Spleen (tissue), 11 donors: ENCODE results near the gene MIR17HG. TPM values are rescaled to one million over a fixed set of nuclear protein-coding genes. Genes with fewer than 3 reads are reported as not detected.

Experiments used
- DNase-seq: peaks from one replicate; pipeline ENCODE4 v3.0.0-alpha.2; 2020
- H3K27ac ChIP-seq, 8 donors: fragments of 200-600 bp; sonication (generic) in 7 of 8; 1 replicate in 4 of 8; 2 replicates in 4 of 8; pipeline versions ENCODE4 v1.5.0 to v1.8.0; 2016 to 2021; ENCODE audit warnings: inconsistent platforms in 4 of 8, mild to moderate bottlenecking in 4 of 8, moderate library complexity in 1 of 8
- H3K27me3 ChIP-seq, 7 donors: fragments of 200-600 bp; sonication (generic) in 6 of 7; replicated peaks in 1 of 7; 1 replicate in 4 of 7; 2 replicates in 3 of 7; pipeline versions ENCODE4 v1.5.0 to v1.8.0; 2016 to 2021; ENCODE audit warnings: inconsistent platforms in 3 of 7, mild to moderate bottlenecking in 1 of 7
- H3K36me3 ChIP-seq, 6 donors: fragments of 200-600 bp; sonication (generic) in 5 of 6; 1 replicate in 4 of 6; 2 replicates in 2 of 6; pipeline versions ENCODE4 v1.5.0 to v1.8.0; 2016 to 2021; ENCODE audit warnings: inconsistent platforms in 2 of 6
- H3K4me1 ChIP-seq, 6 donors: fragments of 200-600 bp; sonication (generic) in 5 of 6; 1 replicate in 3 of 6; 2 replicates in 3 of 6; pipeline versions ENCODE4 v1.5.0 to v1.8.0; 2016 to 2021; ENCODE audit warnings: inconsistent platforms in 3 of 6
- H3K4me3 ChIP-seq, 8 donors: fragments of 200-600 bp; sonication (generic) in 7 of 8; 1 replicate in 4 of 8; 2 replicates in 4 of 8; pipeline versions ENCODE4 v1.5.0 to v1.8.0; 2016 to 2021; ENCODE audit warnings: inconsistent platforms in 4 of 8, mild to moderate bottlenecking in 4 of 8, moderate library complexity in 2 of 8
- H3K9me3 ChIP-seq, 8 donors: fragments of 200-600 bp; sonication (generic) in 7 of 8; 1 replicate in 4 of 8; 2 replicates in 4 of 8; pipeline versions ENCODE4 v1.5.0 to v1.8.0; 2016 to 2021; ENCODE audit warnings: inconsistent platforms in 4 of 8
- CTCF ChIP-seq, 11 experiments: fragments of 200-600 bp in 7 of 11; fragments of 450-650 bp in 4 of 11; sonication (generic) in 4 of 11; IDR thresholded peaks in 8 of 11; conservative IDR thresholded peaks in 3 of 11; 1 replicate in 7 of 11; 2 replicates in 4 of 11; pipeline versions ENCODE4 v1.4.0 to v1.8.0; 2016 to 2021; ENCODE audit warnings: antibody characterized with exemption in 11 of 11, inconsistent platforms in 4 of 11, mild to moderate bottlenecking in 1 of 11
- POLR2A ChIP-seq, 3 donors: fragments of 450-650 bp; IDR thresholded peaks; one replicate each; pipeline ENCODE4 v1.5.1; 2017; ENCODE audit warnings: antibody characterized with exemption in 3 of 3, mild to moderate bottlenecking in 1 of 3
- POLR2AphosphoS5 ChIP-seq, 3 donors: sonication (generic); formaldehyde crosslinking; IDR thresholded peaks; one replicate each; pipeline ENCODE4 v1.5.1; 2017; ENCODE audit warnings: antibody characterized with exemption in 3 of 3
- WGBS, 5 donors: extraction: QIAGEN DNeasy Blood & Tissue Kit in 3 of 5; methylation state at CpG; one replicate each; pipeline versions ENCODE4 v1.1.5 to v1.1.7; 2013 to 2018; 5-methylcytosine and 5-hydroxymethylcytosine counted together
- intact Hi-C: fragments of 100-400 bp; cut with DNase I; formaldehyde crosslinking; loops from one replicate; pipeline ENCODE4 v1.15.0; 2023; ENCODE audit warnings: low total_unique reads
- polyA plus RNA-seq, 3 donors: library from polyadenylated mRNA; stranded (reverse); fragments of 200-250 nt; gene quantifications; one replicate each; pipeline ENCODE4 v1.2.1, GENCODE V29; 2013
- total RNA-seq, 7 donors: library from RNA; depleted of rRNA in 3 of 7; stranded (reverse); fragments of >200 nt in 3 of 7; fragmentation: NEBNext Ultra II Directional in 4 of 7; extraction: Animal tissue kit (Norgen Biotek cat#: 25700) in 4 of 7; gene quantifications; one replicate each; pipeline versions ENCODE4 v1.1.0 to v1.2.1, GENCODE V29; 2016 to 2021
- donor health status: healthy with polysubstance abuse.
- donor health status: DM: no; HTN: no; CAD: no; lungs with moderate emphysema.
- donor health status: DM: no; HTN: no; CAD: no.
- donor health status: Bipolar disorder and iron deficiency.
- donor health status: healthy.
- donor health status: DM: no; HTN: no; CAD: no.
- donor health status: DM: yes; HTN: yes; CAD: no.

MIR17HG gene
- total and polyA plus RNA-seq, 10 donors = 3.7 to 15.0 (median 6.6) TPM

- Histone ChIP-seq H3K4me1 (peaks cover 0 to 12% (median 0%) of the 10 kb centered on the region in 6 donors), H3K27ac (no peak overlapping the region), H3K9me3 (no peaks in the 10 kb centered on the region), H3K36me3 (peaks cover 0 to 47% (median 21%) of the 10 kb centered on the region in 6 donors), H3K27me3 (no peaks in the 10 kb centered on the region), H3K4me3 (no peak overlapping the region)
- DNase-seq = no peak
- TF ChIP-seq CTCF (IDR thresholded peaks at IDR 0.05 in 8 of 11, conservative IDR thresholded peaks at IDR 0.05 in 3 of 11) (no peak), POLR2A (IDR thresholded peaks at IDR 0.05) (no peak), POLR2AphosphoS5 (IDR thresholded peaks at IDR 0.05) (no peak)
- intact Hi-C loops = no loop called here
- WGBS, 5 donors = 63 to 78% (median 64%) methylated on average over 7 of the region's 7 CpGs
Observed at GRCh38 chr13:91357613-91358386, 10.3 kb downstream of the MIR17HG start.

- no peaks in the 10 kb centered on the region for H3K9me3 ChIP-seq
- no peak overlapping the region for H3K27ac ChIP-seq
- no peak for DNase-seq
- peaks cover 0 to 42% (median 18%) of the 10 kb centered on the region in 6 donors for H3K36me3 ChIP-seq
- intact Hi-C loops = no loop called here
- TF ChIP-seq POLR2AphosphoS5 (IDR thresholded peaks at IDR 0.05) = no peak
- TF ChIP-seq POLR2A (IDR thresholded peaks at IDR 0.05) = no peak
- TF ChIP-seq CTCF (IDR thresholded peaks at IDR 0.05 in 8 of 11, conservative IDR thresholded peaks at IDR 0.05 in 3 of 11) = no peak
- H3K27me3 ChIP-seq = no peaks in the 10 kb centered on the region
- H3K4me3 ChIP-seq = no peak overlapping the region
- WGBS, 5 donors = 58 to 76% (median 62%) methylated on average over 2 of the region's 2 CpGs
- peaks cover 0 to 8% (median 0%) of the 10 kb centered on the region in 6 donors for H3K4me1 ChIP-seq
Observed at GRCh38 chr13:91358387-91358782, 10.9 kb downstream of the MIR17HG start.

GRCh38 chr13:91359111-91359510 is 11.6 kb downstream of the MIR17HG start:
- 83 to 90% (median 85%) methylated on average over 4 of the region's 4 CpGs for WGBS, 5 donors
- no peak for DNase-seq
- no peaks in the 10 kb centered on the region for H3K27me3 ChIP-seq
- H3K9me3 ChIP-seq = no peaks in the 10 kb centered on the region
- H3K4me1 ChIP-seq = peaks cover 0 to under 1% (median 0%) of the 10 kb centered on the region in 6 donors
- H3K4me3 ChIP-seq = no peak overlapping the region
- no peak overlapping the region for H3K27ac ChIP-seq
- intact Hi-C loops = no loop called here
- peaks cover 0 to 34% (median 11%) of the 10 kb centered on the region in 6 donors for H3K36me3 ChIP-seq
- TF ChIP-seq POLR2A (IDR thresholded peaks at IDR 0.05) = no peak
- no peak for TF ChIP-seq POLR2AphosphoS5 (IDR thresholded peaks at IDR 0.05)
- no peak for TF ChIP-seq CTCF (IDR thresholded peaks at IDR 0.05 in 8 of 11, conservative IDR thresholded peaks at IDR 0.05 in 3 of 11)

- H3K4me1 ChIP-seq = no peaks in the 10 kb centered on the region
- no peak for DNase-seq
- H3K9me3 ChIP-seq = no peaks in the 10 kb centered on the region
- intact Hi-C loops = no loop called here
- no peak overlapping the region for H3K4me3 ChIP-seq
- no peak overlapping the region for H3K27ac ChIP-seq
- TF ChIP-seq POLR2AphosphoS5 (IDR thresholded peaks at IDR 0.05) = no peak
- no peak for TF ChIP-seq POLR2A (IDR thresholded peaks at IDR 0.05)
- TF ChIP-seq CTCF (IDR thresholded peaks at IDR 0.05 in 8 of 11, conservative IDR thresholded peaks at IDR 0.05 in 3 of 11) = no peak
- peaks cover 0 to 29% (median 9%) of the 10 kb centered on the region in 6 donors for H3K36me3 ChIP-seq
- no peaks in the 10 kb centered on the region for H3K27me3 ChIP-seq
- WGBS, 5 donors = 48 to 57% (median 55%) methylated on average over 3 of the region's 3 CpGs
Observed at GRCh38 chr13:91359631-91360030, 12.1 kb downstream of the MIR17HG start.
